Testis (tissue), 3 donors: Measurements from ENCODE around the gene ENTR1. TPM values are rescaled to one million over a fixed set of nuclear protein-coding genes. Genes with fewer than 3 reads are reported as not detected.

Experiments used
- DNase-seq: peaks from one replicate; pipeline ENCODE4 v3.0.0-alpha.2; 2019
- H3K27ac ChIP-seq, 2 donors: fragments of 200-600 bp; sonication (generic); one replicate each; pipeline ENCODE4 v1.5.1; 2019
- H3K27me3 ChIP-seq: fragments of 200-600 bp; sonication (generic); one replicate; pipeline ENCODE4 v1.5.1; 2019
- H3K36me3 ChIP-seq: fragments of 200-600 bp; sonication (generic); one replicate; pipeline ENCODE4 v1.5.1; 2017; ENCODE audit warnings: low read depth; ENCODE audit errors: missing control alignments
- H3K4me1 ChIP-seq: fragments of 200-600 bp; sonication (generic); one replicate; pipeline ENCODE4 v1.5.1; 2019
- H3K4me3 ChIP-seq, 2 donors: fragments of 200-600 bp; sonication (generic); one replicate each; pipeline ENCODE4 v1.5.1; 2017 to 2019
- H3K9me3 ChIP-seq: fragments of 200-600 bp; sonication (generic); one replicate; pipeline ENCODE4 v1.5.1; 2017
- CTCF ChIP-seq, 3 experiments: fragments of 450-650 bp in 2 of 3; fragments of 200-600 bp in 1 of 3; sonication (generic) in 1 of 3; IDR thresholded peaks; one replicate each; pipeline ENCODE4 v1.5.1; 2016 to 2019; ENCODE audit warnings: antibody characterized with exemption in 3 of 3, mild to moderate bottlenecking in 2 of 3, moderate library complexity in 1 of 3
- POLR2A ChIP-seq: fragments of 450-650 bp; IDR thresholded peaks from one replicate; pipeline ENCODE4 v1.6.1; 2017; ENCODE audit warnings: antibody characterized with exemption, mild to moderate bottlenecking, moderate library complexity
- WGBS, 2 donors: methylation state at CpG; one replicate each; pipeline ENCODE4 v1.1.5; 2018; 5-methylcytosine and 5-hydroxymethylcytosine counted together
- intact Hi-C: fragments of 100-400 bp; cut with DNase I; formaldehyde crosslinking; loops from one replicate; pipeline ENCODE4 v1.15.1; 2023; ENCODE audit warnings: low total_unique reads
- polyA plus RNA-seq: library from polyadenylated mRNA; stranded (reverse); fragments of 350-450 nt; fragmentation: Illumina TruSeq; extraction: RNeasy Lipid Tissue Mini Kit (QIAGEN cat#74804); gene quantifications from one replicate; pipeline ENCODE4 v1.2.3, GENCODE V29; 2014; ENCODE audit warnings: low read depth, low replicate concordance; ENCODE audit not compliant: insufficient read depth
- total RNA-seq, 2 donors: library from RNA; depleted of rRNA; stranded (reverse); fragments of >200 nt; gene quantifications; one replicate each; pipeline ENCODE4 v1.2.3, GENCODE V29; 2016

The ENTR1 gene
- total and polyA plus RNA-seq, 3 donors from 2014 or later: 61.7 to 69.1 (median 64.3) TPM

GRCh38 chr9:136362450-136362784 lies 48.0 kb downstream of the ENTR1 start:
- no peaks in the 10 kb centered on the region for H3K27me3 ChIP-seq
- H3K27ac ChIP-seq: peak overlapping the region in 1 of 2 donors; percentile 94
- H3K9me3 ChIP-seq: no peaks in the 10 kb centered on the region
- H3K4me3 ChIP-seq: peak overlapping the region in 1 of 2 donors; percentile 71
- no peak for DNase-seq
- WGBS, 2 donors: 92% methylated on average over 6 of the region's 6 CpGs
- no peak for TF ChIP-seq POLR2A
- TF ChIP-seq CTCF (IDR thresholded peaks at IDR 0.05): no peak
- peaks cover 7% of the 10 kb centered on the region for H3K4me1 ChIP-seq
- no peaks in the 10 kb centered on the region for H3K36me3 ChIP-seq
- intact Hi-C loops: no loop called here

GRCh38 chr9:136361754-136362449 lies 48.5 kb downstream of the ENTR1 start:
- DNase-seq: no peak

GRCh38 chr9:136361047-136361753 lies 49.2 kb downstream of the ENTR1 start:
- 76 to 82% methylated on average over 24 to 43 of the region's 43 CpGs for WGBS, 2 donors
- intact Hi-C loops: no loop called here
- Histone ChIP-seq H3K27ac (peak overlapping the region in 1 of 2 donors; percentile 19), H3K27me3 (no peaks in the 10 kb centered on the region), H3K4me3 (no peak overlapping the region), H3K36me3 (no peaks in the 10 kb centered on the region), H3K9me3 (no peaks in the 10 kb centered on the region), H3K4me1 (peaks cover 7% of the 10 kb centered on the region)
- no peak for TF ChIP-seq POLR2A
- no peak for TF ChIP-seq CTCF (IDR thresholded peaks at IDR 0.05)
- no peak for DNase-seq

More at GRCh38 chr9:136361754-136362449, 48.5 kb downstream of the ENTR1 start:
- Histone ChIP-seq H3K27me3 (no peaks in the 10 kb centered on the region), H3K4me1 (peaks cover 7% of the 10 kb centered on the region), H3K9me3 (no peaks in the 10 kb centered on the region), H3K27ac (peak overlapping the region in 1 of 2 donors; percentile 19), H3K36me3 (no peaks in the 10 kb centered on the region), H3K4me3 (no peak overlapping the region)
- WGBS, 2 donors: 75 to 83% methylated on average over 19 to 26 of the region's 26 CpGs
- TF ChIP-seq CTCF (IDR thresholded peaks at IDR 0.05) (no peak), POLR2A (no peak)
- intact Hi-C loops: no loop called here

GRCh38 chr9:136359774-136360718 lies 50.4 kb downstream of the ENTR1 start:
- Histone ChIP-seq H3K27me3 (no peaks in the 10 kb centered on the region), H3K4me3 (no peak overlapping the region), H3K9me3 (no peaks in the 10 kb centered on the region), H3K4me1 (peaks cover 12% of the 10 kb centered on the region), H3K27ac (no peak overlapping the region), H3K36me3 (no peaks in the 10 kb centered on the region)
- TF ChIP-seq POLR2A: no peak
- no peak for TF ChIP-seq CTCF (IDR thresholded peaks at IDR 0.05)
- no peak for DNase-seq
- 76 to 79% methylated on average over 17 to 36 of the region's 38 CpGs for WGBS, 2 donors
- intact Hi-C loops: loop anchor here (10.0 kb wide), 1 partner anchor 1655 kb away; no protein-coding TSS in a partner anchor
